ENCODE measurements around the gene RIMS1. TPM values are rescaled to one million over a fixed set of nuclear protein-coding genes. Genes with fewer than 3 reads are reported as not detected.

Gene RIMS1
- total and polyA plus RNA-seq, 2 donors (not counting 1 experiment from before 2014, with no cell fraction given): not detected

DNA sequence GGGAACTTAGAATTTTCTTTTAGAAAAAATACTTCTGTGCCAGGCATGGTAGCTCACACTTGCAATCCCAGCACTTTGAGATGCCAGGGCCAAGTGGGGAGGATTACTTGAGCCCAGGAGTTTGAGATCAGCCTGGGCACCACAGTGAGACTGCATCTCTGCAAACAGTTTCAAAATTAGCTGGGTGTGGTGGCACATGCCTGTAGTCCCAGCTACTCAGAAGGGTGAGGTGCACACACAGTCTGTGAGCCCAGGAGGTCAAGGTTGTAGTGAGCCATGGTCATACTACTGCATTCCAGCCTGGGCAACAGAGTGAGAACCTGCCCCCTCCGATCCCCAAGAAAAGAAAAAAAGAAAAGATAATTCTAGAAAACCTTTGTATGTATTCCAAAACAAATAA is 389.5 kb downstream of the RIMS1 start:
- ATAC-seq (ENCODE audit: low read depth) (no peak), DNase-seq (no peak)
- intact Hi-C loops (cut with micrococcal nuclease): no loop called here
- no peaks in the 10 kb centered on the region for H3K4me1 ChIP-seq (ENCODE audit: control insufficient read depth in 2 of 2, insufficient read depth in 2 of 2, low read length in 2 of 2)
- no peaks in the 10 kb centered on the region for H3K36me3 ChIP-seq (replicated peaks in 1 of 2; ENCODE audit: control extremely low read depth in 1 of 2, control insufficient read depth in 1 of 2, extremely low read depth in 1 of 2, insufficient read depth in 2 of 2, low read length in 1 of 2)
- no peak overlapping the region for H3K4me2 ChIP-seq (replicated peaks; ENCODE audit: low read depth, low read length, poor library complexity, severe bottlenecking)
- H3K9me3 ChIP-seq (ENCODE audit: control extremely low read depth in 1 of 3, control insufficient read depth in 2 of 3, insufficient read depth in 1 of 3, low read length in 2 of 3): no peaks in the 10 kb centered on the region
- no peaks in the 10 kb centered on the region for H3K79me2 ChIP-seq (ENCODE audit: control insufficient read depth, insufficient read depth, low read length)
- Mint-ChIP-seq H3K27me3 (peaks cover 3% of the 10 kb centered on the region), H3K4me1 (no peaks in the 10 kb centered on the region), H3K27ac (no peak overlapping the region), H3K4me3 (no peak overlapping the region), H3K9me3 (ENCODE audit: insufficient read depth) (no peaks in the 10 kb centered on the region)
- H3K9ac ChIP-seq (ENCODE audit: low read length): no peak overlapping the region
- H3K27ac ChIP-seq (ENCODE audit: low read length in 2 of 2): no peak overlapping the region
- ChIA-PET POLR2A (no interaction called here), CTCF (no interaction called here)
- no CpG with 5 or more reads among the region's 1 CpG for WGBS (ENCODE audit: insufficient coverage)
- no peak overlapping the region for H2AFZ ChIP-seq (ENCODE audit: insufficient read depth, low read depth, low read length, poor library complexity, severe bottlenecking)
- H3K27me3 ChIP-seq (replicated peaks in 1 of 4; ENCODE audit: control extremely low read depth in 1 of 4, control insufficient read depth in 3 of 4, insufficient read depth in 4 of 4, low read length in 3 of 4): no peaks in the 10 kb centered on the region
- no peak overlapping the region for H3K4me3 ChIP-seq (ENCODE audit: control extremely low read depth in 1 of 5, extremely low read depth in 1 of 5, insufficient read depth in 1 of 5, low read depth in 2 of 5, low read length in 4 of 5)
- TF ChIP-seq, protein P1, sequence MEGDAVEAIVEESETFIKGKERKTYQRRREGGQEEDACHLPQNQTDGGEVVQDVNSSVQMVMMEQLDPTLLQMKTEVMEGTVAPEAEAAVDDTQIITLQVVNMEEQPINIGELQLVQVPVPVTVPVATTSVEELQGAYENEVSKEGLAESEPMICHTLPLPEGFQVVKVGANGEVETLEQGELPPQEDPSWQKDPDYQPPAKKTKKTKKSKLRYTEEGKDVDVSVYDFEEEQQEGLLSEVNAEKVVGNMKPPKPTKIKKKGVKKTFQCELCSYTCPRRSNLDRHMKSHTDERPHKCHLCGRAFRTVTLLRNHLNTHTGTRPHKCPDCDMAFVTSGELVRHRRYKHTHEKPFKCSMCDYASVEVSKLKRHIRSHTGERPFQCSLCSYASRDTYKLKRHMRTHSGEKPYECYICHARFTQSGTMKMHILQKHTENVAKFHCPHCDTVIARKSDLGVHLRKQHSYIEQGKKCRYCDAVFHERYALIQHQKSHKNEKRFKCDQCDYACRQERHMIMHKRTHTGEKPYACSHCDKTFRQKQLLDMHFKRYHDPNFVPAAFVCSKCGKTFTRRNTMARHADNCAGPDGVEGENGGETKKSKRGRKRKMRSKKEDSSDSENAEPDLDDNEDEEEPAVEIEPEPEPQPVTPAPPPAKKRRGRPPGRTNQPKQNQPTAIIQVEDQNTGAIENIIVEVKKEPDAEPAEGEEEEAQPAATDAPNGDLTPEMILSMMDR (IDR thresholded peaks at IDR 0.05): no peak
- TF ChIP-seq EZH2 (IDR thresholded peaks at IDR 0.05; ENCODE audit: borderline replicate concordance, insufficient read depth, low read depth, low read length, poor library complexity, severe bottlenecking): no peak
- no peaks in the 10 kb centered on the region for H4K20me1 ChIP-seq (ENCODE audit: control insufficient read depth, insufficient read depth, low read length, poor library complexity, severe bottlenecking)

DNA sequence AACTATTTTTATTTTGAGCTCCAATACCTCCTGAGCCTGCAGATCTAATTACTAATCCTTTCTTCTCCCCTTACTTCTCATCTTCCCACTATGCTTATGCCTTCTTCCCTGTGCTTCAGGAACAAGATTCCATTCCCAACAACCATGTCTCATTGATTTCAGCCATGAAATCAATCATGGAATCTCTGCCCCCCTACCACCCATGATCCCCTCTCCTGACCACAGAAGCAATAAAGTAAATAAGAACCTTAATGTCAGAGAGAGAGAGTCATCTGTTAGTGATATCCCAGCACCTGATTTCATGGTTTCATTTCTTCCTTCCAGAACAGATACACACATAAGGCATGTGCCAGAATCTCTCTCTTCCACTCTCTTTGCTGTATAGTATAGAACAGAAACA is 395.9 kb downstream of the RIMS1 start:
- POLR2A ChIA-PET: no interaction called here
- Histone ChIP-seq H3K27ac (ENCODE audit: low read length in 2 of 2) (no peak overlapping the region), H3K4me2 (replicated peaks; ENCODE audit: low read depth, low read length, poor library complexity, severe bottlenecking) (no peak overlapping the region), H3K79me2 (ENCODE audit: control insufficient read depth, insufficient read depth, low read length) (no peaks in the 10 kb centered on the region), H2AFZ (ENCODE audit: insufficient read depth, low read depth, low read length, poor library complexity, severe bottlenecking) (no peak overlapping the region), H3K9ac (ENCODE audit: low read length) (no peak overlapping the region), H4K20me1 (ENCODE audit: control insufficient read depth, insufficient read depth, low read length, poor library complexity, severe bottlenecking) (no peaks in the 10 kb centered on the region), H3K4me3 (ENCODE audit: control extremely low read depth in 1 of 5, extremely low read depth in 1 of 5, insufficient read depth in 1 of 5, low read depth in 2 of 5, low read length in 4 of 5) (no peak overlapping the region), H3K36me3 (replicated peaks in 1 of 2; ENCODE audit: control extremely low read depth in 1 of 2, control insufficient read depth in 1 of 2, extremely low read depth in 1 of 2, insufficient read depth in 2 of 2, low read length in 1 of 2) (no peaks in the 10 kb centered on the region), H3K27me3 (replicated peaks in 1 of 4; ENCODE audit: control extremely low read depth in 1 of 4, control insufficient read depth in 3 of 4, insufficient read depth in 4 of 4, low read length in 3 of 4) (peaks cover 0 to 3% (median 0%) of the 10 kb centered on the region in 4 experiments), H3K9me3 (ENCODE audit: control extremely low read depth in 1 of 3, control insufficient read depth in 2 of 3, insufficient read depth in 1 of 3, low read length in 2 of 3) (no peaks in the 10 kb centered on the region), H3K4me1 (ENCODE audit: control insufficient read depth in 2 of 2, insufficient read depth in 2 of 2, low read length in 2 of 2) (no peaks in the 10 kb centered on the region)
- DNase-seq (no peak), ATAC-seq (ENCODE audit: low read depth) (no peak)
- H3K27me3 Mint-ChIP-seq: peaks cover 4% of the 10 kb centered on the region
- H3K9me3 Mint-ChIP-seq (ENCODE audit: insufficient read depth): no peaks in the 10 kb centered on the region
- no peak overlapping the region for H3K4me3 Mint-ChIP-seq
- H3K27ac Mint-ChIP-seq: no peak overlapping the region
- TF ChIP-seq, protein P1 (IDR thresholded peaks at IDR 0.05): no peak
- no peak for TF ChIP-seq EZH2 (IDR thresholded peaks at IDR 0.05; ENCODE audit: borderline replicate concordance, insufficient read depth, low read depth, low read length, poor library complexity, severe bottlenecking)
- intact Hi-C loops (cut with micrococcal nuclease): no loop called here
- H3K4me1 Mint-ChIP-seq: no peaks in the 10 kb centered on the region
- CTCF ChIA-PET: no interaction called here

All from B cell (primary cell).